ENCODE measurements around the gene LMBRD2. TPM values are rescaled to one million over a fixed set of nuclear protein-coding genes. Genes with fewer than 3 reads are reported as not detected.

LMBRD2 gene
- total and polyA plus RNA-seq, 2 of the 8 experiments (the other 6 are each of a cell fraction or from before 2014, with no cell fraction given), result 1.1 to 4.1 TPM

DNA sequence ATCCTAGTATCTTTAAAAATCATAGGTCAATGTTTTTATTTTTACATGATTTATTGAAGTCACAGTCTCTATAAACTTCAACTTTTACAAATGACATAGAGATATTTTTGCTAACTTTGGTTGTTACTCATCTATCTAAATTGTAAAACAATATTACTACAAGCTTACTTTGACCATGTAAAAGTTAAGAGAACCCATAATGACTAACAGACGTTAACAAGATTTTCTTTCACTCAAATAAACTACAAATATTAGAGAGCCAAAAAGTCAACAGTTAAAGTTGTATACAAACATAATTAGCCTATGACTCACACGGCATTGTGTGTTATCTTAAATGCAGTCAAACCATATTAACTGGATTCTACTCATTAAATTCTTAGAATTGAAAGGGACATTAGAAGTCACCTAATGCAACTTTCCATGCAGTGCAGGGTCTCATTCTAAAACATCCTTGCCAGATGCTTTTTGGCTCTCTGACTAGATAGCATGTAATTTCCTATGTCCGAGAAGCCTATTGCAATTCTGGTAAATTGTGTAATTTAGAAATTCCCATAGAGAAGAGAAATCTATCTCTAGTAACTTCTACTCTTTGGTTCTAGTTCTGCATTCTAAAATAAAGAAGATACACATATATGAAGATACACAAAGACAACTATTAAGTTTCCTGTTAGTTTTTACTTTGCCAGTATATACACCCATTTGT is 42.8 kb downstream of the LMBRD2 start:
- peaks cover 0 to 2% of the 10 kb centered on the region in 2 experiments for H4K20me1 ChIP-seq (replicated peaks in 1 of 2; ENCODE audit: control insufficient read depth in 1 of 2, insufficient read depth in 2 of 2, low read length in 2 of 2)
- H3K27me3 ChIP-seq (replicated peaks in 1 of 4; ENCODE audit: control insufficient read depth in 3 of 4, extremely low read depth in 1 of 4, insufficient read depth in 3 of 4, low read length in 3 of 4), result no peaks in the 10 kb centered on the region
- H4K5ac ChIP-seq (ENCODE audit: insufficient read length, low read depth, low read length), result no peak overlapping the region
- no peak overlapping the region for H3K14ac ChIP-seq (ENCODE audit: insufficient read length)
- H3K9ac ChIP-seq (replicated peaks in 1 of 4; ENCODE audit: extremely low read depth in 1 of 4, low read depth in 3 of 4, low read length in 3 of 4), result no peak overlapping the region
- H4K8ac ChIP-seq (ENCODE audit: extremely low read depth, insufficient read depth, low read length), result no peak overlapping the region
- H3K56ac ChIP-seq (replicated peaks; ENCODE audit: insufficient read length, low read depth, low read length), result no peak overlapping the region
- H3K18ac ChIP-seq (ENCODE audit: extremely low read depth, low read length), result no peak overlapping the region
- no peak overlapping the region for H2BK120ac ChIP-seq (replicated peaks; ENCODE audit: low read depth, low read length)
- FAIRE-seq, result no peak
- no peak overlapping the region for H2BK5ac ChIP-seq (ENCODE audit: low read depth, low read length)
- DNase-seq (ENCODE audit: low read depth in 1 of 2, low spot score in 2 of 2), result no peak
- no peak overlapping the region for H3K4me2 ChIP-seq (ENCODE audit: insufficient read depth in 1 of 2, low read depth in 2 of 2, low read length in 2 of 2)
- H3K27ac ChIP-seq (ENCODE audit: low read depth, low read length), result no peak overlapping the region
- H3K36me3 ChIP-seq (ENCODE audit: control insufficient read depth in 2 of 4, insufficient read depth in 4 of 4, low read length in 3 of 4), result no peaks in the 10 kb centered on the region
- POLR2A ChIA-PET (ENCODE audit: partially characterized antibody), result interaction anchor here (0.6 kb wide), 1 partner anchor 10 kb away, joined by 3 read pairs; no protein-coding TSS in a partner anchor
- no peaks in the 10 kb centered on the region for H3K23me2 ChIP-seq (ENCODE audit: low read depth, low read length)
- H2BK12ac ChIP-seq (ENCODE audit: low read depth, low read length), result no peak overlapping the region
- H3K79me1 ChIP-seq (ENCODE audit: low read depth, low read length), result no peaks in the 10 kb centered on the region
- H3K4ac ChIP-seq (replicated peaks; ENCODE audit: insufficient read length, low read depth, low read length), result no peak overlapping the region
- no peak overlapping the region for H2BK20ac ChIP-seq (ENCODE audit: low read length)
- no peaks in the 10 kb centered on the region for H3K79me2 ChIP-seq (ENCODE audit: control insufficient read depth in 1 of 2, insufficient read depth in 2 of 2, low read length in 2 of 2)
- H2AK5ac ChIP-seq (ENCODE audit: low read depth, low read length), result no peak overlapping the region
- no peak overlapping the region for H2AFZ ChIP-seq (ENCODE audit: low read length)
- no peak overlapping the region for H3K4me3 ChIP-seq (ENCODE audit: extremely low read depth in 1 of 4, insufficient read depth in 2 of 4, low read depth in 3 of 4, low read length in 4 of 4)
- H2BK15ac ChIP-seq (ENCODE audit: low read length), result no peak overlapping the region
- no peak overlapping the region for H3K23ac ChIP-seq (ENCODE audit: insufficient read length)
- CTCF ChIA-PET (ENCODE audit: partially characterized antibody), result no interaction called here
- no peak overlapping the region for H4K91ac ChIP-seq (replicated peaks; ENCODE audit: insufficient read length, low read length)
- H3K9me3 ChIP-seq (ENCODE audit: insufficient read depth in 2 of 2, low read depth in 1 of 2, low read length in 1 of 2), result no peaks in the 10 kb centered on the region
- WGBS, 2 experiments (ENCODE audit: extremely low coverage in 1 of 2, insufficient coverage in 1 of 2, insufficient read length in 1 of 2, insufficient replicate concordance in 2 of 2, low coverage in 1 of 2, low lambda C conversion rate in 2 of 2, missing lambda C conversion rate in 1 of 2), result 84% methylated on average over 3 of the region's 3 CpGs; no CpG with 5 or more reads in 1 of the 2 experiments
- no peaks in the 10 kb centered on the region for H3K4me1 ChIP-seq (replicated peaks in 1 of 4; ENCODE audit: control insufficient read depth in 3 of 4, insufficient read depth in 4 of 4, low read length in 3 of 4)
- no peak for TF ChIP-seq YY1 (IDR thresholded peaks at IDR 0.05; ENCODE audit: low read depth, low read length)
- no peak for TF ChIP-seq RNF2 (IDR thresholded peaks at IDR 0.05; ENCODE audit: borderline replicate concordance, low read depth, low read length, missing control alignments, poor library complexity, severe bottlenecking)
- no peak for TF ChIP-seq POLR2AphosphoS5 (IDR thresholded peaks at IDR 0.05; ENCODE audit: low read depth, low read length)
- TF ChIP-seq ZNF274 (IDR thresholded peaks at IDR 0.05; ENCODE audit: borderline replicate concordance, extremely low read depth, low read length), result no peak
- no peak for TF ChIP-seq POLR2A (IDR thresholded peaks at IDR 0.05; ENCODE audit: control extremely low read depth in 1 of 2, low read depth in 2 of 2, low read length in 2 of 2)
- no peak for TF ChIP-seq HDAC2 (IDR thresholded peaks at IDR 0.05; ENCODE audit: borderline replicate concordance in 1 of 2, low read depth in 2 of 2, low read length in 2 of 2)
- TF ChIP-seq, protein P1, sequence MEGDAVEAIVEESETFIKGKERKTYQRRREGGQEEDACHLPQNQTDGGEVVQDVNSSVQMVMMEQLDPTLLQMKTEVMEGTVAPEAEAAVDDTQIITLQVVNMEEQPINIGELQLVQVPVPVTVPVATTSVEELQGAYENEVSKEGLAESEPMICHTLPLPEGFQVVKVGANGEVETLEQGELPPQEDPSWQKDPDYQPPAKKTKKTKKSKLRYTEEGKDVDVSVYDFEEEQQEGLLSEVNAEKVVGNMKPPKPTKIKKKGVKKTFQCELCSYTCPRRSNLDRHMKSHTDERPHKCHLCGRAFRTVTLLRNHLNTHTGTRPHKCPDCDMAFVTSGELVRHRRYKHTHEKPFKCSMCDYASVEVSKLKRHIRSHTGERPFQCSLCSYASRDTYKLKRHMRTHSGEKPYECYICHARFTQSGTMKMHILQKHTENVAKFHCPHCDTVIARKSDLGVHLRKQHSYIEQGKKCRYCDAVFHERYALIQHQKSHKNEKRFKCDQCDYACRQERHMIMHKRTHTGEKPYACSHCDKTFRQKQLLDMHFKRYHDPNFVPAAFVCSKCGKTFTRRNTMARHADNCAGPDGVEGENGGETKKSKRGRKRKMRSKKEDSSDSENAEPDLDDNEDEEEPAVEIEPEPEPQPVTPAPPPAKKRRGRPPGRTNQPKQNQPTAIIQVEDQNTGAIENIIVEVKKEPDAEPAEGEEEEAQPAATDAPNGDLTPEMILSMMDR (IDR thresholded peaks at IDR 0.05; ENCODE audit: control extremely low read depth in 1 of 3, insufficient read depth in 1 of 3, low read depth in 1 of 3, low read length in 3 of 3), result no peak
- TF ChIP-seq SIRT6 (IDR thresholded peaks at IDR 0.05; ENCODE audit: low read length), result no peak
- TF ChIP-seq KDM4A (IDR thresholded peaks at IDR 0.05; ENCODE audit: low read depth, low read length, severe bottlenecking), result no peak
- no peak for TF ChIP-seq RAD21 (IDR thresholded peaks at IDR 0.05 in 1 of 2, conservative IDR thresholded peaks at IDR 0.05 in 1 of 2; ENCODE audit: low read depth in 2 of 2, low read length in 2 of 2)

Measured in H1 (cell line).